ENCODE measurements around the gene SSR1.

GRCh38 chr6:7252390-7252789, 60.6 kb downstream of the SSR1 start:
- no peak for TF ChIP-seq POLR2A (IDR thresholded peaks at IDR 0.05)
- TF ChIP-seq, protein P1, sequence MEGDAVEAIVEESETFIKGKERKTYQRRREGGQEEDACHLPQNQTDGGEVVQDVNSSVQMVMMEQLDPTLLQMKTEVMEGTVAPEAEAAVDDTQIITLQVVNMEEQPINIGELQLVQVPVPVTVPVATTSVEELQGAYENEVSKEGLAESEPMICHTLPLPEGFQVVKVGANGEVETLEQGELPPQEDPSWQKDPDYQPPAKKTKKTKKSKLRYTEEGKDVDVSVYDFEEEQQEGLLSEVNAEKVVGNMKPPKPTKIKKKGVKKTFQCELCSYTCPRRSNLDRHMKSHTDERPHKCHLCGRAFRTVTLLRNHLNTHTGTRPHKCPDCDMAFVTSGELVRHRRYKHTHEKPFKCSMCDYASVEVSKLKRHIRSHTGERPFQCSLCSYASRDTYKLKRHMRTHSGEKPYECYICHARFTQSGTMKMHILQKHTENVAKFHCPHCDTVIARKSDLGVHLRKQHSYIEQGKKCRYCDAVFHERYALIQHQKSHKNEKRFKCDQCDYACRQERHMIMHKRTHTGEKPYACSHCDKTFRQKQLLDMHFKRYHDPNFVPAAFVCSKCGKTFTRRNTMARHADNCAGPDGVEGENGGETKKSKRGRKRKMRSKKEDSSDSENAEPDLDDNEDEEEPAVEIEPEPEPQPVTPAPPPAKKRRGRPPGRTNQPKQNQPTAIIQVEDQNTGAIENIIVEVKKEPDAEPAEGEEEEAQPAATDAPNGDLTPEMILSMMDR (IDR thresholded peaks at IDR 0.05), result no peak

Measured in thyroid gland (tissue), 4 donors.